Measurements from ENCODE around the gene C16orf78.

The C16orf78 gene

GRCh38 chr16:49362230-49362629, 11.4 kb upstream of the C16orf78 start:
- no peak overlapping the region for H3K4me3 ChIP-seq (ENCODE audit: low read depth, low read length)
- DNase-seq (ENCODE audit: low read depth, low spot score) = no peak
- TF ChIP-seq, protein P1, sequence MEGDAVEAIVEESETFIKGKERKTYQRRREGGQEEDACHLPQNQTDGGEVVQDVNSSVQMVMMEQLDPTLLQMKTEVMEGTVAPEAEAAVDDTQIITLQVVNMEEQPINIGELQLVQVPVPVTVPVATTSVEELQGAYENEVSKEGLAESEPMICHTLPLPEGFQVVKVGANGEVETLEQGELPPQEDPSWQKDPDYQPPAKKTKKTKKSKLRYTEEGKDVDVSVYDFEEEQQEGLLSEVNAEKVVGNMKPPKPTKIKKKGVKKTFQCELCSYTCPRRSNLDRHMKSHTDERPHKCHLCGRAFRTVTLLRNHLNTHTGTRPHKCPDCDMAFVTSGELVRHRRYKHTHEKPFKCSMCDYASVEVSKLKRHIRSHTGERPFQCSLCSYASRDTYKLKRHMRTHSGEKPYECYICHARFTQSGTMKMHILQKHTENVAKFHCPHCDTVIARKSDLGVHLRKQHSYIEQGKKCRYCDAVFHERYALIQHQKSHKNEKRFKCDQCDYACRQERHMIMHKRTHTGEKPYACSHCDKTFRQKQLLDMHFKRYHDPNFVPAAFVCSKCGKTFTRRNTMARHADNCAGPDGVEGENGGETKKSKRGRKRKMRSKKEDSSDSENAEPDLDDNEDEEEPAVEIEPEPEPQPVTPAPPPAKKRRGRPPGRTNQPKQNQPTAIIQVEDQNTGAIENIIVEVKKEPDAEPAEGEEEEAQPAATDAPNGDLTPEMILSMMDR (IDR thresholded peaks at IDR 0.05; ENCODE audit: low read depth, low read length) = no peak
- in situ Hi-C loops (cut with HindIII; ENCODE audit: low sequenced_read_pairs) = no loop called here

DNA sequence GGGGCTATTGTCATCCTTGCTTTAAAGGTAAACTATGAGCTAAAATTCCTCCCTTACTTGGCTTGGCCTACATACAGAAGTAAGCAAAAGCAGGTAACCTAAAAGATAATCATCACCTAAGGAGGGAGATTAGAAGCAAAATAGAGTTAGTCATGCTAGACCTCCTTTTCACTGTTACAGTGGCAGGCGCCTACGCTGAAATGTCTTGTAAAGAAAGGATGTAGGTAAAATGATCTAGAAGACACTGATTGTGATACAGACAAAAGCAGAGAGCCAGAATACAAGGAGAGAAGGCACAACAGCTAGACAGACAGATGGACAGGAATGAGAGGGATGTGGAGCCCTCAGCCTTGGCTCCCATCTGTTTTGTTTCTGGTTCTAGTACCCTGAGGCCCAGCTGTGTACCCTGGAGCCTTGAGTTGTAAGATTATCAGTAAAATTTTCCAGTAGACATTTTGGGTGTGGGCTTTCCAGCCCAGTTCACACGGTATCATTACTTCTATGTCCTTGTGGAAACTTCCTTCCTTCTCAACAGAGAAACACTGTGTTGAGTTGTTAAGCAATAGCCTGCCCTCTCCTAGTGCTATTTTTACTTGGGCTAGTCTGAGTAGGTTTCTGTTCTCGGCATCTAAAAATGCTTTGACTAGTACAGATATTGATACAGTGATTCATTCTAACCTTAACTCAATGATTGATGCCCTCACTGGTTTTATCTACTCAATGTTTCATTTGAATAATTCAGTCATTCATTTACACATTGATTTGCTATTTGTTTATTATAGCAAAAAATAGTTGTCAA, 7.7 kb upstream of the C16orf78 start:
- in situ Hi-C loops (cut with HindIII; ENCODE audit: low sequenced_read_pairs) = no loop called here
- H3K4me3 ChIP-seq (ENCODE audit: low read depth, low read length) = no peak overlapping the region
- no peak for DNase-seq (ENCODE audit: low read depth, low spot score)
- TF ChIP-seq, protein P1 (IDR thresholded peaks at IDR 0.05; ENCODE audit: low read depth, low read length) = no peak

GRCh38 chr16:49366669-49367068, 6.9 kb upstream of the C16orf78 start:
- DNase-seq (ENCODE audit: low read depth, low spot score) = no peak
- H3K4me3 ChIP-seq (ENCODE audit: low read depth, low read length) = no peak overlapping the region
- in situ Hi-C loops (cut with HindIII; ENCODE audit: low sequenced_read_pairs) = no loop called here
- TF ChIP-seq, protein P1 (IDR thresholded peaks at IDR 0.05; ENCODE audit: low read depth, low read length) = no peak

DNA sequence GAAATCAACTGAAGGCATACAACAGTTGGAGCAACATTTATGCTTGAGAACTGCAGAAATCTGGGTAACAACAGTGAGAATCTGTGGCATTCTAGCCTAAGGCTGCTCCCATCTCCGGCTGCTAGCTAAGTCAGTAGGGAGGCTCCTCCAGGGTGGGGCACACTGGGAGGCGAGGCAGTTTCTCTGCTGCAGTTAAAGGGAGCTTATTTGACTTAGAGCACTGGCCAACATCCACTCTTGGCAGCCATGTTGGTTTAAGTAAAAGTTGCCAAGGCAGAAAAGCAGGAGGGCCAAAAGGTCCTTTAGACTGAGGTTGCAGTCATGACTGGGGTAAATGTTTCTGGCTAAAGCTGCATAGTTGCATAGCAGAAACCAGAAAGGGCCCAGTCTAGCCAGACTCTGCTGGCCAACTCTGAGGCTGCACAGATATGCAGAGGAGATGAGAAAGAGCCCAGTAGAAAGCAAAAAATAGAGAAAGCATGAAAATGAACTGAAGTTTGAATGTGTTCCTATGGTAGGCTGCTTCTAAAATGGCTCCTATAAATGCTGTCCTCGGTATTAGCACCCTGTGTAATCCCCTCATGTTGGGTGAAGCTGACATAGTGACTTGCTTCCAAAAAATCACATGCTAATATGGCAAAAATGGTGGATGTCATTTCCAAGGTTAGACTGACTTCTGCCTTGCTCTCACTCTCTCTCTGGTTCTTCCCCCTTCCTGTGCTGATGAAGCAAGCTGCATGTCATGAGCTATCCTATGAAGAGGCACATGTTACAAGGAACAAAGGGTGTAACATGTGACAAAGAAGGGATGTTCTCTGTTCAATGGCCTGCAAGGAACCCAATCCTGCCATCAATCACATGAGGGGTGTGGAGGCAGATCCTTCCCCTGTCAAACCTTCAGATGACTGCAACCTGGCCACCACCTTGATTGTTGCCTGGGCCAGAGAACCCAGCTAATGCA, 3.7 kb upstream of the C16orf78 start:
- in situ Hi-C loops (cut with HindIII; ENCODE audit: low sequenced_read_pairs) = no loop called here
- TF ChIP-seq, protein P1 (IDR thresholded peaks at IDR 0.05; ENCODE audit: low read depth, low read length) = no peak
- no peak overlapping the region for H3K4me3 ChIP-seq (ENCODE audit: low read depth, low read length)
- no peak for DNase-seq (ENCODE audit: low read depth, low spot score)

DNA sequence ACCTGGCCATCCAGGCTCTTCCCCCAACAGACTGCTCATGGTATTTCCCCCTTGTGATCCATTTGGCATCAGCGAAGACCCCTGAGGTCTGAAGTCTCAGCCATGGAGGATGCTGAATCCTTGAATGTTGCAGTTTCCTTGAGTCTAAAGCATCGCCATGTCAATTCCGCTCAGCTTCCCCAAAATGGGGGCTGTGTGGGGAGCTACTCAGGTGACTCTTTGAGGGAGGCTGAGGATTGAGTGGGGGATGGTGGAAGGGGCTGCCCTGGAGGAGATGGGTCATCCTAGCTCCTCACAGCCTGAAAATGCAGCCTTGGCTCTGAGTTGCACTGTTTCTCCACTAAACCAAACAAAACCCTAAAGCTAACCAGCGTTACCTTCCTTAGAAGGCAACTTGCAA, 2.6 kb downstream of the C16orf78 start:
- DNase-seq (ENCODE audit: low read depth, low spot score) = no peak
- TF ChIP-seq, protein P1 (IDR thresholded peaks at IDR 0.05; ENCODE audit: low read depth, low read length) = no peak
- in situ Hi-C loops (cut with HindIII; ENCODE audit: low sequenced_read_pairs) = no loop called here
- H3K4me3 ChIP-seq (ENCODE audit: low read depth, low read length) = no peak overlapping the region

- in situ Hi-C loops (cut with HindIII; ENCODE audit: low sequenced_read_pairs) = no loop called here
- DNase-seq (ENCODE audit: low read depth, low spot score) = no peak
- no peak overlapping the region for H3K4me3 ChIP-seq (ENCODE audit: low read depth, low read length)
- TF ChIP-seq, protein P1 (IDR thresholded peaks at IDR 0.05; ENCODE audit: low read depth, low read length) = no peak
These were observed 3.7 kb downstream of the C16orf78 start for GRCh38 chr16:49377196-49377755.

All from astrocyte of the spinal cord (primary cell).